DOHH2 (cell line): ENCODE measurements around the gene FRK.

Experiments used
- H3F3A ChIP-seq: fragments of 200-600 bp; sonication (generic), shearing (Covaris generic); 2 replicates; pipeline ENCODE4 v1.6.0; 2016; ENCODE audit warnings: antibody characterized with exemption, mild to moderate bottlenecking; ENCODE audit not compliant: control insufficient read depth, insufficient read depth
- H3K27ac ChIP-seq: fragments of 200-600 bp; sonication (generic); 2 replicates; pipeline ENCODE4 v1.5.1; 2014; ENCODE audit warnings: low read depth, mild to moderate bottlenecking, low read length, moderate library complexity
- H3K27me3 ChIP-seq: fragments of 200-600 bp; sonication (generic); 2 replicates; pipeline ENCODE4 v1.6.1; 2014; ENCODE audit warnings: mild to moderate bottlenecking, low read length, mixed read lengths; ENCODE audit not compliant: control insufficient read depth
- H3K36me3 ChIP-seq: fragments of 200-600 bp; sonication (generic); 2 replicates; pipeline ENCODE4 v1.6.1; 2014; ENCODE audit warnings: mild to moderate bottlenecking, low read length, moderate library complexity, mixed read lengths; ENCODE audit not compliant: control insufficient read depth
- H3K4me1 ChIP-seq: fragments of 200-600 bp; sonication (generic); 2 replicates; pipeline ENCODE4 v1.6.1; 2014; ENCODE audit warnings: mild to moderate bottlenecking, low read length, mixed read lengths; ENCODE audit not compliant: control insufficient read depth
- H3K4me2 ChIP-seq: fragments of 200-600 bp; sonication (generic); 2 replicates; pipeline ENCODE4 v1.6.0; 2014; ENCODE audit warnings: mild to moderate bottlenecking, low read length, moderate library complexity
- H3K4me3 ChIP-seq: fragments of 200-600 bp; sonication (generic); 2 replicates; pipeline ENCODE4 v1.5.1; 2014; ENCODE audit warnings: mild to moderate bottlenecking, low read length, mixed read lengths
- H3K79me2 ChIP-seq: fragments of 200-600 bp; sonication (generic); 2 replicates; pipeline ENCODE4 v1.6.1; 2014; ENCODE audit warnings: mild to moderate bottlenecking, low read length, mixed read lengths; ENCODE audit not compliant: control insufficient read depth
- H3K9me2 ChIP-seq: fragments of 200-600 bp; sonication (generic); replicated peaks from 2 replicates; pipeline ENCODE4 v1.6.1; 2014; ENCODE audit warnings: mild to moderate bottlenecking, low read length, mixed read lengths; ENCODE audit not compliant: control insufficient read depth
- H3K9me3 ChIP-seq: fragments of 200-600 bp; sonication (generic); 2 replicates; pipeline ENCODE4 v1.6.1; 2014; ENCODE audit warnings: antibody characterized with exemption, low read length, mixed read lengths; ENCODE audit not compliant: control insufficient read depth, insufficient read depth
- H4K20me1 ChIP-seq: fragments of 200-600 bp; sonication (generic); 2 replicates; pipeline ENCODE4 v1.6.0; 2014; ENCODE audit warnings: low read depth, mild to moderate bottlenecking, antibody characterized with exemption, low read length, moderate library complexity; ENCODE audit not compliant: control insufficient read depth, insufficient read depth
- CTCF ChIP-seq: fragments of 200-600 bp; sonication (generic); IDR thresholded peaks from one replicate; pipeline ENCODE4 v1.5.1; 2014; ENCODE audit warnings: antibody characterized with exemption, mild to moderate bottlenecking, low read depth, low read length; ENCODE audit not compliant: poor library complexity, severe bottlenecking
- EZH2phosphoT487 ChIP-seq: fragments of 200-600 bp; sonication (generic); IDR thresholded peaks from 2 replicates; pipeline ENCODE4 v1.6.1; 2017; ENCODE audit warnings: borderline replicate concordance, mild to moderate bottlenecking, antibody characterized with exemption, low read length, moderate library complexity, mixed read lengths

Gene FRK

DNA sequence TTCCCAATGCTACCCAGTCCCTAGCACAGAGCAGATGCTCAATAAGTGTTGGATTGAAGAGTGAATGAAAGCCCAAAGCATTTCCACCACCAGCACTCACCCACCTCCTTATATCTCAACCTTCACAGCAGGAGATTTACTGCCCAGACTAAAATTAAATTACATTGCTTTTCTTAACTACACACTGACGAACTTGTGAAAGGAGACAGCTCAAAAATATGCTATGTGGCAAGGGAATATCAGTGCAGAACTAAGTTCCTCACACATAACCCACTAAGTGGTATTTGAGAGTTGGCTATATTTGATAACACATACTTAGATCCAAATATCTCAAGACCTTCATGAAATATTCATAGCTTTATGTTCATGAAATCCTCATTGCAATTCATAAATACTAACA is 137.7 kb downstream of the FRK start:
- no peaks in the 10 kb centered on the region for H3K4me1 ChIP-seq
- no peaks in the 10 kb centered on the region for H3K79me2 ChIP-seq
- H3K27me3 ChIP-seq: no peaks in the 10 kb centered on the region
- TF ChIP-seq EZH2phosphoT487: no peak
- TF ChIP-seq CTCF: no peak
- no peak overlapping the region for H3K4me2 ChIP-seq
- H3K9me3 ChIP-seq: no peaks in the 10 kb centered on the region
- H3K36me3 ChIP-seq: no peaks in the 10 kb centered on the region
- H3K4me3 ChIP-seq: no peak overlapping the region
- no peak overlapping the region for H3K27ac ChIP-seq
- no peaks in the 10 kb centered on the region for H3F3A ChIP-seq
- H4K20me1 ChIP-seq: no peaks in the 10 kb centered on the region
- H3K9me2 ChIP-seq: no peaks in the 10 kb centered on the region

DNA sequence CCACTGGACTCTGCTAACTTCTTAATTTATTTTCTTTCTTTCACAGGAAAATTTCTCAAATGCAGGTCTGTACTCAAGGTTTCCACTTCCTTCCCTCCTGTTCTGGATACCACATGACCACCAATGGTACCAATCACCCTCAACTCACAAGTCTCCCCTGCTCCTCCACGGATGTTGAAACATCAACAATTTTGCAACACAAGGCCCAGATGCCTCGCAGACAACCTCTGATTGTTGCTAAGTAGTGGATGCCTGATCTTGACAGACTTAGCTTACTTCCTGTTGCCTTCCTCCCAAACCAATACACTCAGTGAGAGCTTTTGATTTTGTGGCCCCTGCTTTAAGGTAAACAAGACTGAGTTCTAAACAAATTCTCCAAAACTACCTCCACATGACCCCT is 146.6 kb downstream of the FRK start:
- Histone ChIP-seq H3K4me2 (no peak overlapping the region), H3K4me1 (no peaks in the 10 kb centered on the region), H3K4me3 (no peak overlapping the region), H3K9me3 (no peaks in the 10 kb centered on the region), H3K27me3 (no peaks in the 10 kb centered on the region), H3F3A (no peaks in the 10 kb centered on the region), H3K27ac (no peak overlapping the region), H3K9me2 (no peaks in the 10 kb centered on the region), H4K20me1 (no peaks in the 10 kb centered on the region), H3K36me3 (no peaks in the 10 kb centered on the region), H3K79me2 (no peaks in the 10 kb centered on the region)
- TF ChIP-seq CTCF: no peak
- no peak for TF ChIP-seq EZH2phosphoT487

DNA sequence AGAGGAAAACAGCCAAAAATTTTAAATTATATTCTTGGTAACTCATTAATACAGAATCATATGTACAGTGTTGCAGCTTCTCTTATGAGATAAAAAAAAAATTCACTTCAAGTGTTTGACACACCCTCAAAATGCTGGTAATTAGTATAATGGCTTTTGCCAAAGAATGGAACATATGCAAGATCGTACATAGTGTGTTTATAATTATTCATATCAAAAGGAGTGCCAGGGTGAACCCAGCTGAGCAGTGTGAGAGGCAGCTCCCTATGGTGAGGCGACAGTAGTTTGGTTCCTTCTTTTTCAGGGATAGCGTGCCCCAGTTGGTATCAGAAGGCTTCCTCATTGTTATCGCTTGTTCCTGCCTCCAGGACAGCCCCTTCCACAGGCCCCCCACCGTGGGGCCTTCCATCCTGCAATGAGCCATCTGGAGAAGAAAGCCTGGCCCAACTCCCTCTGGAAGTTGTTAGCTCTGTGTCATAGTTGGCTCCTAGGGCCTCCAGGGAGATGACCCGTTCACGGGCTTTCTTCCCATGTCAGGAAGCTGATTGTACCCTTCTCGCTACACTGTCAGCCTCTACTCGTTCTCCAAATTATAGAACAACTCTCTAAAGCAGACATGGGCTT is 150.7 kb downstream of the FRK start:
- H3K9me3 ChIP-seq: no peaks in the 10 kb centered on the region
- H3K27me3 ChIP-seq: no peaks in the 10 kb centered on the region
- TF ChIP-seq EZH2phosphoT487 (no peak), CTCF (no peak)
- no peak overlapping the region for H3K4me3 ChIP-seq
- H3K27ac ChIP-seq: no peak overlapping the region
- no peaks in the 10 kb centered on the region for H3K9me2 ChIP-seq
- H3K36me3 ChIP-seq: no peaks in the 10 kb centered on the region
- H4K20me1 ChIP-seq: no peaks in the 10 kb centered on the region
- no peaks in the 10 kb centered on the region for H3K4me1 ChIP-seq
- H3K4me2 ChIP-seq: no peak overlapping the region
- no peaks in the 10 kb centered on the region for H3F3A ChIP-seq
- H3K79me2 ChIP-seq: no peaks in the 10 kb centered on the region
